GM12878 (cell line): ENCODE results near the gene RIF1. TPM values are rescaled to one million over a fixed set of nuclear protein-coding genes. Genes with fewer than 3 reads are reported as not detected.

ENCODE experiments used
- ATAC-seq: fragments of 200-7000 bp; cut with Tn5 transposase; 3 replicates; pipeline ENCODE4 v1.9.1; 2020; ENCODE audit warnings: mild to moderate bottlenecking, moderate library complexity
- BruUV-seq: library from RNA; stranded (reverse); fragments of 400-500 nt; replicated peaks from 2 replicates; lab custom pipeline; 2021; lab: Mats Ljungman, UMichigan
- CTCF ChIA-PET: fragments of 300-600 bp; sonication (Branson Sonifier 250); formaldehyde crosslinking; extraction: SDS; loops from one replicate; lab custom pipeline; 2021; ENCODE audit warnings: inconsistent platforms; lab: Yijun Ruan, JAX
- POLR2A ChIA-PET: fragments of 350-600 bp; formaldehyde crosslinking; extraction: SDS; loops from one replicate; lab custom pipeline; 2021; ENCODE audit warnings: inconsistent platforms; lab: Charles Lee
- RAD21 ChIA-PET: fragments of 300-600 bp; sonication (Branson Sonifier 250); formaldehyde crosslinking; loops from one replicate; lab custom pipeline; 2023; ENCODE audit warnings: antibody characterized with exemption; ENCODE audit not compliant: unreplicated experiment; lab: Charles Lee
- SMC1A ChIA-PET: fragments of 300-600 bp; sonication (Branson Sonifier 250); formaldehyde crosslinking; loops from one replicate; lab custom pipeline; 2023; ENCODE audit not compliant: unreplicated experiment, uncharacterized antibody; lab: Charles Lee
- DNase-seq: peaks from one replicate; pipeline ENCODE4 v3.0.0-alpha.2; 2011; ENCODE audit warnings: low read depth, low spot score
- FAIRE-seq: peaks from 3 replicates; lab custom pipeline; 2011; peaks lifted over from hg19 to GRCh38; lab: Jason Lieb, UNC
- H2AFZ ChIP-seq: 2 replicates; pipeline ENCODE4 v1.6.0; 2011; ENCODE audit warnings: low read depth, low read length, control low read depth; ENCODE audit not compliant: control insufficient read depth
- H3K27ac ChIP-seq: 2 replicates; pipeline ENCODE4 v1.5.1; 2011; ENCODE audit warnings: control low read depth; ENCODE audit not compliant: control insufficient read depth, insufficient read depth
- H3K27me3 ChIP-seq, 2 experiments: replicated peaks in 1 of 2; 2 replicates each; pipeline versions ENCODE4 v1.6.0 to v1.6.1; 2011; ENCODE audit warnings: low read length in 1 of 2; ENCODE audit not compliant: control insufficient read depth in 2 of 2, insufficient read depth in 2 of 2
- H3K36me3 ChIP-seq, 2 experiments: 2 replicates each; pipeline ENCODE4 v1.5.1; 2011; ENCODE audit warnings: low read length in 1 of 2; ENCODE audit not compliant: control insufficient read depth in 2 of 2, insufficient read depth in 2 of 2
- H3K4me1 ChIP-seq: 2 replicates; pipeline ENCODE4 v1.6.1; 2011; ENCODE audit warnings: mild to moderate bottlenecking, low read length, moderate library complexity, mixed read lengths; ENCODE audit not compliant: control insufficient read depth, insufficient read depth
- H3K4me2 ChIP-seq: 2 replicates; pipeline ENCODE4 v1.6.0; 2011; ENCODE audit warnings: control low read depth; ENCODE audit not compliant: control insufficient read depth, insufficient read depth
- H3K4me3 ChIP-seq: fragments of 200-600 bp; sonication (generic); 2 replicates; pipeline ENCODE4 v1.5.1; 2016
- H3K79me2 ChIP-seq: 2 replicates; pipeline ENCODE4 v1.6.0; 2011; ENCODE audit warnings: low read length; ENCODE audit not compliant: control insufficient read depth, insufficient read depth
- H3K9ac ChIP-seq: 2 replicates; pipeline ENCODE4 v1.8.0; 2011; ENCODE audit warnings: low read length, control low read depth, mixed read lengths; ENCODE audit not compliant: control insufficient read depth, insufficient read depth
- H3K9me3 ChIP-seq: replicated peaks from 3 replicates; pipeline ENCODE4 v1.5.1; 2011; ENCODE audit warnings: mild to moderate bottlenecking, low read length; ENCODE audit not compliant: control insufficient read depth, insufficient read depth
- H4K20me1 ChIP-seq: 2 replicates; pipeline ENCODE4 v1.6.0; 2011; ENCODE audit not compliant: control insufficient read depth, insufficient read depth
- CEBPB ChIP-seq, 2 experiments: fragments of 150-350 bp in 1 of 2; IDR thresholded peaks; 2 replicates each; pipeline ENCODE4 v1.6.1; 2012 to 2014; ENCODE audit warnings: low read depth in 2 of 2, low read length in 2 of 2, borderline replicate concordance in 1 of 2, inconsistent platforms in 1 of 2
- FOXK2 ChIP-seq: fragments of 450-650 bp; IDR thresholded peaks from 2 replicates; pipeline ENCODE4 v1.6.1; 2017; ENCODE audit warnings: mild to moderate bottlenecking, moderate library complexity
- HCFC1 ChIP-seq: fragments of 150-350 bp; IDR thresholded peaks from 2 replicates; pipeline ENCODE4 v1.6.1; 2014; ENCODE audit warnings: low read length
- POLR2A ChIP-seq: IDR thresholded peaks from 2 replicates; pipeline ENCODE4 v1.6.1; 2011; ENCODE audit warnings: low read depth, mild to moderate bottlenecking, low read length
- SIN3A ChIP-seq: IDR thresholded peaks from 2 replicates; pipeline ENCODE4 v1.6.1; 2012; ENCODE audit warnings: low read depth, low read length, improper control_type of control experiment
- WGBS: methylation state at CpG from one replicate; pipeline ENCODE4 v1.1.6; 2016; ENCODE audit warnings: low lambda C conversion rate; ENCODE audit not compliant: insufficient replicate concordance, insufficient coverage; ENCODE audit errors: missing lambda C conversion rate; 5-methylcytosine and 5-hydroxymethylcytosine counted together
- in situ Hi-C: fragments of 300-500 bp; cut with MboI; formaldehyde crosslinking; loops from 9 replicates; pipeline ENCODE4 v1.14.3; 2018; ENCODE audit warnings: mixed read lengths
- intact Hi-C: fragments of 100-400 bp; cut with micrococcal nuclease; formaldehyde crosslinking; loops from one replicate; pipeline ENCODE4 v1.14.2; 2022; ENCODE audit not compliant: unreplicated experiment
- polyA plus RNA-seq, 11 experiments: library from polyadenylated mRNA; depleted of rRNA in 4 of 11; unstranded in 6 of 11; stranded (reverse) in 5 of 11; fragments of >200 nt; fragmentation: Nextera tagmentation in 4 of 11; fragmentation: Illumina TruSeq in 1 of 11; extraction: Ambion mirVana in 4 of 11; extraction: Trizol in 1 of 11; gene quantifications; 1 replicate in 1 of 11; 2 replicates in 10 of 11; pipeline versions ENCODE4 v1.2.1 to v1.2.3, GENCODE V29; 2011 to 2016; ENCODE audit warnings: inconsistent platforms in 2 of 11, missing spikeins in 2 of 11, low read depth in 1 of 11
- total RNA-seq, 4 experiments: library from RNA; depleted of rRNA in 3 of 4; stranded (reverse); fragments of >200 nt in 3 of 4; fragmentation: Illumina TruSeq in 1 of 4; extraction: Trizol in 1 of 4; gene quantifications; 2 replicates each; pipeline versions ENCODE4 v1.2.1 to v1.2.3, GENCODE V29; 2013 to 2021
- TF ChIP-seq, protein P1 (sequence below): fragments of 450-650 bp; IDR thresholded peaks from 2 replicates; pipeline ENCODE4 v1.6.1; 2018; ENCODE audit warnings: mild to moderate bottlenecking, low read depth, moderate library complexity; ENCODE audit not compliant: partially characterized antibody

Gene RIF1
- total and polyA plus RNA-seq, 10 of the 15 experiments (the other 5 are each of a cell fraction or from before 2014, with no cell fraction given): 6.3 to 63.2 (median 34.4) TPM

DNA sequence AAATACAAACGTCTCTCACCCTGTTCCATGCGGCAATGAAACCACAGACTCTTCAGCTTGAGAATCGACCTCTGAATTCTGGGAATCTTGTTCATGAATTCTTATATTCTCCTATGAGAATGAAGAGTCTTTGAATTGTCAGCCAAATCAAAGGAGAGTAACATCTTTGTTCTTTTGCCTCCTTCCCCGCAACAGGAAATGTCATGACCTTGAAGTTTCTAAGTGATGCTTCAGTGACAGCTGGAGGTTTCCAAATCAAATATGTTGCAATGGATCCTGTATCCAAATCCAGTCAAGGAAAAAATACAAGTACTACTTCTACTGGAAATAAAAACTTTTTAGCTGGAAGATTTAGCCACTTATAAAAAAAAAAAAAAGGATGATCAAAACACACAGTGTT lies 30.5 kb upstream of the RIF1 start:
- no peaks in the 10 kb centered on the region for H3K4me1 ChIP-seq
- ChIA-PET POLR2A (no interaction called here), RAD21 (no interaction called here), CTCF (no interaction called here), SMC1A (interaction anchor here (0.7 kb wide), 1 partner anchor 42 kb away, joined by 3 read pairs; no protein-coding TSS in a partner anchor)
- TF ChIP-seq POLR2A (no peak), SIN3A (no peak), CEBPB (IDR thresholded peaks at IDR 0.05; ENCODE audit: borderline replicate concordance in 1 of 2, low read depth in 2 of 2, low read length in 2 of 2) (no peak), FOXK2 (no peak), HCFC1 (no peak)
- TF ChIP-seq, protein P1, sequence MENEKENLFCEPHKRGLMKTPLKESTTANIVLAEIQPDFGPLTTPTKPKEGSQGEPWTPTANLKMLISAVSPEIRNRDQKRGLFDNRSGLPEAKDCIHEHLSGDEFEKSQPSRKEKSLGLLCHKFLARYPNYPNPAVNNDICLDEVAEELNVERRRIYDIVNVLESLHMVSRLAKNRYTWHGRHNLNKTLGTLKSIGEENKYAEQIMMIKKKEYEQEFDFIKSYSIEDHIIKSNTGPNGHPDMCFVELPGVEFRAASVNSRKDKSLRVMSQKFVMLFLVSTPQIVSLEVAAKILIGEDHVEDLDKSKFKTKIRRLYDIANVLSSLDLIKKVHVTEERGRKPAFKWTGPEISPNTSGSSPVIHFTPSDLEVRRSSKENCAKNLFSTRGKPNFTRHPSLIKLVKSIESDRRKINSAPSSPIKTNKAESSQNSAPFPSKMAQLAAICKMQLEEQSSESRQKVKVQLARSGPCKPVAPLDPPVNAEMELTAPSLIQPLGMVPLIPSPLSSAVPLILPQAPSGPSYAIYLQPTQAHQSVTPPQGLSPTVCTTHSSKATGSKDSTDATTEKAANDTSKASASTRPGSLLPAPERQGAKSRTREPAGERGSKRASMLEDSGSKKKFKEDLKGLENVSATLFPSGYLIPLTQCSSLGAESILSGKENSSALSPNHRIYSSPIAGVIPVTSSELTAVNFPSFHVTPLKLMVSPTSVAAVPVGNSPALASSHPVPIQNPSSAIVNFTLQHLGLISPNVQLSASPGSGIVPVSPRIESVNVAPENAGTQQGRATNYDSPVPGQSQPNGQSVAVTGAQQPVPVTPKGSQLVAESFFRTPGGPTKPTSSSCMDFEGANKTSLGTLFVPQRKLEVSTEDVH: no peak
- 82% methylated on average over 4 of the region's 4 CpGs for WGBS
- no TSS peak for BruUV-seq
- in situ Hi-C loops (no loop called here), intact Hi-C loops (no loop called here)
- no peak overlapping the region for H3K9ac ChIP-seq
- no peaks in the 10 kb centered on the region for H3K9me3 ChIP-seq
- no peaks in the 10 kb centered on the region for H3K79me2 ChIP-seq
- ATAC-seq (no peak), FAIRE-seq (no peak), DNase-seq (no peak)
- H3K36me3 ChIP-seq: no peaks in the 10 kb centered on the region
- no peak overlapping the region for H2AFZ ChIP-seq
- H3K4me3 ChIP-seq: no peak overlapping the region
- H3K4me2 ChIP-seq: no peak overlapping the region
- H3K27ac ChIP-seq: no peak overlapping the region
- no peaks in the 10 kb centered on the region for H4K20me1 ChIP-seq
- no peaks in the 10 kb centered on the region for H3K27me3 ChIP-seq
